Hepatocyte (in vitro differentiated cells): ENCODE measurements around the gene ZNF532.
A peak's percentile ranks its signal among the peaks of the same experiment; 100 is the strongest.

Source experiments
- CTCF ChIP-seq: fragments of 200-600 bp; sonication (generic); IDR thresholded peaks from 2 replicates; pipeline ENCODE4 v1.5.1; 2016; ENCODE audit warnings: antibody characterized with exemption, mild to moderate bottlenecking; ENCODE audit not compliant: poor library complexity
- EZH2 ChIP-seq: fragments of 200-600 bp; sonication (generic); IDR thresholded peaks from 2 replicates; pipeline ENCODE4 v1.6.1; 2016; ENCODE audit warnings: antibody characterized with exemption, mild to moderate bottlenecking, borderline replicate concordance

GRCh38 chr18:58896734-58897508 lies 32.2 kb downstream of the ZNF532 start:
- TF ChIP-seq CTCF (peak; percentile 6), EZH2 (no peak)
